ENCODE results near the gene ABCD3.

The ABCD3 gene

DNA sequence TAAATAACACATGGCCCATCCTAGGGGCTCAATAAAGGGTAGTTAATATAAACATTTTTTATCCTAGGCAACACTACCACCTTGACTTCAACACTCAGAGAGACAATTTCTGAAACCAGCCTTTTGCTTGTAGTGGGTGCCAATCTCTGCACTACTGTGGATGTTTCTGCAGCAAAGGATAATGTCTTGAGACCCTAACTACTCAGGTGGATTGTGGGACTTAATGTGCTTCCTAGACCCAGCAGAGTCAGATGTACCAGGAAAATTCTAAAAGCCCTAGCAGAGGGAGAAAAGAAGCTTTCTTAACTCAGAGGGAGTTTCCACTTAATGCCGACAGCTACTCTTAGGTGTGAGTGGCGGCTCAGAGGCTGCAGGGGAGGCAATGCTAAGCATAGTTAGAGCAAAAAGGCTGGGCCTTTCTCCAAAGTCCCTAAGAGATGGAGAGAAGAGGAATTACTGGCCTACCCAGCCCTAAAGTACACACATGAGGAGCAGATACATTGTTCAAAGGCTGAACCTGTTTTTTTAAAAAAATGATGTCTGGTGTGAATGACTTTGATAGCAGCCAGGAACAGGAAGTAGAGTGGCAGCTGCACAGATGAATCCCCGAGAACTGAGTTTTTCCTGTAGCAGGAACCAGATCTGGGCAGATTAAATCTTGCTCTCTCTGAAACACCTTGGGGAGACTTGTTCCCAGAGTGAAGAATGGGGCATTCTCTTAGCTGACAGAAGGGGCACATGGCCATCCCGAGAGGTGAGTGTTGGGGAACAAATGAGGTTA lies 33.5 kb upstream of the ABCD3 start:
- in situ Hi-C loops (cut with MboI; ENCODE audit: low pct_unique_long_range_greater_than_20kb, low sequenced_read_pairs, unreplicated experiment): no loop called here
- TF ChIP-seq, protein P1, sequence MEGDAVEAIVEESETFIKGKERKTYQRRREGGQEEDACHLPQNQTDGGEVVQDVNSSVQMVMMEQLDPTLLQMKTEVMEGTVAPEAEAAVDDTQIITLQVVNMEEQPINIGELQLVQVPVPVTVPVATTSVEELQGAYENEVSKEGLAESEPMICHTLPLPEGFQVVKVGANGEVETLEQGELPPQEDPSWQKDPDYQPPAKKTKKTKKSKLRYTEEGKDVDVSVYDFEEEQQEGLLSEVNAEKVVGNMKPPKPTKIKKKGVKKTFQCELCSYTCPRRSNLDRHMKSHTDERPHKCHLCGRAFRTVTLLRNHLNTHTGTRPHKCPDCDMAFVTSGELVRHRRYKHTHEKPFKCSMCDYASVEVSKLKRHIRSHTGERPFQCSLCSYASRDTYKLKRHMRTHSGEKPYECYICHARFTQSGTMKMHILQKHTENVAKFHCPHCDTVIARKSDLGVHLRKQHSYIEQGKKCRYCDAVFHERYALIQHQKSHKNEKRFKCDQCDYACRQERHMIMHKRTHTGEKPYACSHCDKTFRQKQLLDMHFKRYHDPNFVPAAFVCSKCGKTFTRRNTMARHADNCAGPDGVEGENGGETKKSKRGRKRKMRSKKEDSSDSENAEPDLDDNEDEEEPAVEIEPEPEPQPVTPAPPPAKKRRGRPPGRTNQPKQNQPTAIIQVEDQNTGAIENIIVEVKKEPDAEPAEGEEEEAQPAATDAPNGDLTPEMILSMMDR (IDR thresholded peaks at IDR 0.05; ENCODE audit: extremely low read depth, insufficient read depth, missing control alignments): no peak
- no peak for DNase-seq (ENCODE audit: low spot score)

- no peak for DNase-seq (ENCODE audit: low spot score)
- TF ChIP-seq, protein P1 (IDR thresholded peaks at IDR 0.05; ENCODE audit: extremely low read depth, insufficient read depth, missing control alignments): no peak
- in situ Hi-C loops (cut with MboI; ENCODE audit: low pct_unique_long_range_greater_than_20kb, low sequenced_read_pairs, unreplicated experiment): no loop called here
Observed at GRCh38 chr1:94385308-94385929, 32.8 kb upstream of the ABCD3 start.

DNA sequence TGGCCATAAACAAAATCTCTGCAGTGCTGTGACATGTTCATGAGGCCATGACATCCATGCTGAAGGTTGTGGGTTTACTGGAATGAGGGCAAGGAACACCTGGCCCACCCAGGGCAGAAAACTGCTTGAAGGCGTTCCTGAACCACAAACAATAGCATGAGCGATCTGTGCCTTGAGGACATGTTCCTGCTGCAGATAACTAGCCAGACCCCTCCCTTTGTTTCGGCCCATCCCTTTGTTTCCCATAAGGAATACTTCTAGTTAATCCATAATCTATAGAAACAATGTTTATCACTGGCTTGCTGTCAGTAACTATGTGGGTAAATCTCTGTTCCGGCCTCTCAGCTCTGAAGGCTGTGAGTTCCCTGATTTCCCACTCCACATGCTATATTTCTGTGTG lies 28.9 kb upstream of the ABCD3 start:
- no peak for DNase-seq (ENCODE audit: low spot score)
- TF ChIP-seq, protein P1 (IDR thresholded peaks at IDR 0.05; ENCODE audit: extremely low read depth, insufficient read depth, missing control alignments): no peak
- in situ Hi-C loops (cut with MboI; ENCODE audit: low pct_unique_long_range_greater_than_20kb, low sequenced_read_pairs, unreplicated experiment): no loop called here

DNA sequence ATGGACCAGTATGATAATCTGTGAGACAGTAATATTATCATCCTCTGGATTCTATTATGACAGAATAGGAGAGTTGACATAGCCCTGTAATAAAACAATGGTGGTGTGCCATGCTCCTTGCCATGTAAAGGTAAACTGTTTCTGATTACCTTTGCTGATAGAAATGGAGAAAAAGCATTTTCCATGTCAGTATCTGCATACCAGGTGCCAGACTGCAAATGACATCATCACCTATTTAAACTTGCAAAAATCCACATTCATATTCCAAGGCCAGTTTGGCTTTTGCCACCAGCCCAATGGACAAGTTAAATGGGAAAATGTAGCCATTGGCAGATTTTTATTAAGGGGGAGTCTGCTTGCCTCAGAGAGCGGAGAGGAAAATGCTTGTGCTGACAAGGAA lies 23.9 kb upstream of the ABCD3 start:
- TF ChIP-seq, protein P1 (IDR thresholded peaks at IDR 0.05; ENCODE audit: extremely low read depth, insufficient read depth, missing control alignments): no peak
- in situ Hi-C loops (cut with MboI; ENCODE audit: low pct_unique_long_range_greater_than_20kb, low sequenced_read_pairs, unreplicated experiment): no loop called here
- DNase-seq (ENCODE audit: low spot score): no peak

DNA sequence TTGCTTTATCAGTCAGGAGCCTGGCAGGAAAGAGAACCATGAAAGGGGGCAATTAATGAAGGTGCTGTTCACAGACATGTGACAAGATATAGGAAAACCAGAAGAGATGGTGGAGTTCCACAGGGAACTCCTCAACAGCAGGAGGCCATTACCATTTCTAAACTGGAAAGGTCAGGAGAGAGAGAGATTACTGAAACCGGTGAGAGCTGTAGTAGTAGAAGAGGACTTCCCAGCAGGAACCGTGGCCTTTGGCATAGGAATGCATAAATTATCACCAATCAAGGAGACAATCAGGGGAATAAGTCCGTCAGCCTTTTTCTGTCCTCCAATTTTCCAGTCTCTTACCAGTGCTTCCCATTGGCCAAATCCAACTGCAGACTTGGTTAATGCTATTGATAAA lies 23.0 kb upstream of the ABCD3 start:
- no peak for DNase-seq (ENCODE audit: low spot score)
- TF ChIP-seq, protein P1 (IDR thresholded peaks at IDR 0.05; ENCODE audit: extremely low read depth, insufficient read depth, missing control alignments): no peak
- in situ Hi-C loops (cut with MboI; ENCODE audit: low pct_unique_long_range_greater_than_20kb, low sequenced_read_pairs, unreplicated experiment): no loop called here

DNA sequence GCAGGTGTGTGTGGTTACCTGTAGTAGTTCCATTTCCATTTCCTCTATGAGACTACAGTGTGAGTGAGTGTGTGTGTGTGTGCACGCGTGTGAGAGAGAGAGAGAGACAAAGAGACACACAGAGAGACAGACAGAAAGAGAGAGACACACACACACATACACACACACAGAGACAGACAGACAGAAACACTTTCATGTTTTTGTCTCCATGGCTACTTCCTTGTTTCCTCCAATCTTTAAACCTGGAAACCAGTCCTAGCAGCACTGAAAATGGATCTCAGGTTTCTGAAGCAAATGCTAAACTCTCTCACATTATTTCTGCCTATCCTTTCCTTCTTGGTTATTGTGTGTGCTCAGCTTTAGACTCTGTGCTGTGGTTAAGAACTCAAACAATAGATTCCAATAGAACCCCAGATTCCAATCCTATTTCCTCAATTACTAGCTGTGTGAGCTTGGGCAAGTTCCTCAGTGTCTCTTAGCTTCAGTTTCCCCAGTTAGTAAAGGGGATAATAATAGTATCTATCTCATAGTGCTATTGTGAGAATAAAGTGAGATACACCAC lies 22.4 kb upstream of the ABCD3 start:
- no peak for DNase-seq (ENCODE audit: low spot score)
- TF ChIP-seq, protein P1 (IDR thresholded peaks at IDR 0.05; ENCODE audit: extremely low read depth, insufficient read depth, missing control alignments): no peak
- in situ Hi-C loops (cut with MboI; ENCODE audit: low pct_unique_long_range_greater_than_20kb, low sequenced_read_pairs, unreplicated experiment): no loop called here
